NOMO-1 treated with dmso at 0.1 percent for 144 hours (cell line): ENCODE data around the gene TLR5.
"Not testable (repeated sequence)": the region's sequence is repeated elsewhere in the genome, so short reads cannot be mapped to it uniquely, and the experiment has no call there.

Source experiments
- DNase-seq: peaks from one replicate; lab custom pipeline; 2025; ENCODE audit not compliant: unreplicated experiment; lab: John Stamatoyannopoulos, UW

The TLR5 gene

DNA sequence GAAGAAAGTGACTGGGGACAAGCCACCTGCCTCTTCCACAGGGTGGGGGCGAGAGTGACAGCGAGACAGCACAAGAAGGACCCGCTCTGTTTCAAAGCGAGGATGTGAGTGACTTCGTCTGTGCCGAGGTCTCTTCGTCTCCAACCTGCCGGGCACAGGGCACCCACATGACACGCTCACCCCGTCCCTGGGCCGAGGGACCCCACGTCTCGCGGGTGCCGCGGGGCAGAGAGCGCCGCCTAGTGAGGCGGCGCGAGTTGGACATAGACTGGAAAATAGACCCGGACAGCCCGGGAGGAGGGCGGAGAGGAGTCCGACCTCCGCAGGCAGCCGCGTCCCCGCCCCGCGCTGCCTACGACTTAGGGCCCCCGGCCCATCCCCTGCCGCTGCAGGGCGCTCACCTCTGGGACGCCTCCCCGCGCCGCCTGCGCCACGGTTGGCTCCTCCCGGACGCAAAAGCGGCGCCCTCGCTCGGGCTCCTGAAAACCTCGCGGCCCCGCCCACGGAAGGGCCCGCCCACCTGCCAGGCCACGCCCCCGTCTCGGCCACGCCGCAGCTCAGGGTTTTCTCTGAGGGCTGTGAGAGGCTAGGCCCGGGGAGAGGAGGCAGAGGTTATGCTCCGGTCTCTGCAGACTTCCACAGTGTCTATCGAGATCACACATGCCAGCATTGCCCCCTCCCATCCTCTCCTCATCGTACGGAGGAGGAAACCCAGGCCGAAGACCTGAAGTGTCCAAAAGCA, at the start of gene TLR5:
Gene TLR5 (minus strand): TSS at position 454 of the 742 bp plus-strand sequence. CDS start 30,217 bp downstream, outside the sequence.
- peak; percentile 83 for DNase-seq

- peak; percentile 5 for DNase-seq
Observed at GRCh38 chr1:223189903-223190724, 47.1 kb upstream of the TLR5 start.

DNA sequence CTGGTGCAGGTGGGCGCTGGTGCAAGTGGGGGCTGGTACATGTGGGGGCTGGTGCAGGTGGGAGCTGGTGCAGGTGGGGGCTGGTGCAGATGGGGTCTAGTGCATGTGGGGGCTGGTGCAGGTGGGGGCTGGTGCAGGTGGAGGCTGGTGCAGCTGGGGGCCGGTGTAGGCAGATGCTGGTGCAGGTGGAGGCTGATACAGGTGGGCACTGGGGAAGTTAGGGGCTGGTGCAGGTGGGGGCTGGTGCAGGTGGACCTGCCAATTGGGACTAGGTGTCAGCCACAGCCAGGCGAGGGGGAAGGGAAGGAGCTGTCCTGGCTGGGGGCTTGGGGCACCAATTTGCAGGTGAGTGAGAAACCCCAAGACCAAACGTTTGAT, 46.5 kb upstream of the TLR5 start:
- no peak for DNase-seq

DNA sequence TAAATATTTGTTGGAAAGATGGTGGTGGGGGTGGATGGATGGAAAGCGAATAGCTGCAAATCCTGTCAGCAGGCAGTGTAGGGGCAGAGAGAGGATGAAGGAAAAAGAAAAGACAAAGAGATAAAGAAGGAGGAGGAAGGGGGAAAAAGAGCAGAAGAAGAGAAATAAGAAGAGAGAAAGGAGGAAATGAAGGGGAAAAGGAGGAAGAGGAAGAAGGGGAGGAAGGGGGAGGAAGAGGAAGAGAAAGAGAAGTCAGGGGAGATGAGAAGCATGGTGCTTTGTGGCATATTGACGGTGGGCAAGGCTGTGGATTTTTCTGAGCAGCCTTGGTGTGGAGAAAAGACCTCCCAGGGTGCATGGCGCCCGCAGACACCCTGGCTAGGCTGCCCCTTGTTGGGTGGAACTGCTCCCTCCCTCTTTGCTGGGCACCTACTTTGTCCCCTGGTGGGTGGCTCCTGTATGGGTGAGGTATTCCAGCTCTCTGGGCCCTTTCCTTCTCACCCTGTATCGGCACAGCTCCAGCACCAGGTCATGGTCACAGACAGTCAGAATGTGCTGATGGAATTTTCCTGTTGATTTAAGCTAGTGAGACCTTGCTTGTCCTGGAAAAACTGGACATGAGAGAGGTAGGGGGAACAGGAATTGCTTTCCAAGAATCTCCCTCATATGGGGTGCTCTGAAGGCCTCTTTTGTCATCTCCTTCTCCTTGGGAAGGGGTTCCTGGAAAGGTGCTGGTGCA, 45.7 kb upstream of the TLR5 start:
- DNase-seq = no peak

DNA sequence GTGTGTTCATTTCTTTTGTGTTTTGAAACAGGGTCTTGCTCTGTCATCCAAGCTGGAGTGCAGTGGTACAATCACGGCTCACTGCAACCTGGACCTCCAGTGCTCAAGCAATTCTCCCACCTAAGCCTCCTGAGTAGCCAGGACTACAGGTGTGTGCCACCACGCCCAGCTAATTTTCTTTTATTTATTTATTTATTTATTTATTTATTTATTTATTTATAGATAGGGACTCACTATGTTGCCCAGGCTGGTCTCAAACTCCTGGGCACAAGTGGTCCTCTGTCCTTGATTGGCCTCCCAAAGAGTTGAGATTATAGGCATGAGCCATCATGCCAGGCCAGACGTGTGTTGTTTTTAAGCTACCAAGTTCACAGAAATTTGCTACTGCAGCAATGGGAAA, 43.8 kb upstream of the TLR5 start:
- no peak for DNase-seq

DNA sequence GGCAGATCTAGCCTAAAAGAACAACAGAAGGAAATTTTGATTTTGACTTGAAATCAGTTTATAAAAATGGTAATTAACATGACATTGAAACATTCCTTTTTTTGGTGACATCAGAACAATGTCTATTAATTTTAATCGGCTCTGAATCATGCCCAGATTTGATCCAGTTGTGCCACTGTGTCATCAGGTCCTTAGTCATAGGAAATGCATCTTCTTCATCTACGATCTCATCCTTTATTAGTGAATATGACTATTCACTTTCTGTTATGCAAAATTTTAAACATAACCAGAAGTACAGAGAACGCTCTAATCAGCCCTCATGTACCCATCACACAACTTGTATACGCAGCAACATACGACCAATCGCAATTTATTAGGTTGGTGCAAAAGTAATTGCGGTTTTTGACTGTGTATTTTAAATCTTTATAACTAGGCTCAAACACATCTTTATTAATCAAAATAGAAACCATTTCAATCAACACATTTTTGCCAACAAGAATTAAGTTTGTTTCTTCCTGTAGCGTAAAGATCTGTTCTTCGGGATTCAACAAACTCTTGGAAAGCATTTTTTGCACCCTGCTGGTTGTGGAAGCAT, 40.3 kb upstream of the TLR5 start:
- no peak for DNase-seq

DNA sequence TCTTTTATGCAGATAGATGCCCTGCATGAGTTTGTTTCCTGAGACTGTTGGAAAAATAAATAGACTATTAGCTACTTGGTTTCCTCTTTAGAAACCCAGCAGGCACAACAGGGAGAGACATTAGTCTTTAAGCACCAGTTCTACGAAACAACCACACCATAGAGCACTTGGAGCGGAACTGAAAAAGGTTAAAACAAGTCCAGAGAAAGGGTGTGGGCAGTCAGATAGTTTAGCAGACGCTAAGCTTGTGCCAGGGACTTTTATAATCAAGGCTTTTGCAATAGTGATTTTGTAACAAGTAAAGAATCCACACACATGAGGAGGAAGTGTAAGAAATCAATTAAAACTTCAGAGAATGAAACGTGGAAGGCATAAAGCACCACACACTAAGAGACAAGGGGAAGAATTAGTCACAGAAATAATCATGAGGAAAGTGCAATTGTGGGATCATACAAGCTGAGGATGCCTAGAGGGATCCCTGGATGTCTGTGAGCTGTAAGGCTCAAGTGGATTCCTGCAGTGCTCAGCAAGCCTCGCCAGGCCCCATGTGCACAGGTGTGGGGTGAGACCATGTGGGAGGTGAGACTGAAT, 37.8 kb upstream of the TLR5 start:
- DNase-seq = peak; percentile 94

DNA sequence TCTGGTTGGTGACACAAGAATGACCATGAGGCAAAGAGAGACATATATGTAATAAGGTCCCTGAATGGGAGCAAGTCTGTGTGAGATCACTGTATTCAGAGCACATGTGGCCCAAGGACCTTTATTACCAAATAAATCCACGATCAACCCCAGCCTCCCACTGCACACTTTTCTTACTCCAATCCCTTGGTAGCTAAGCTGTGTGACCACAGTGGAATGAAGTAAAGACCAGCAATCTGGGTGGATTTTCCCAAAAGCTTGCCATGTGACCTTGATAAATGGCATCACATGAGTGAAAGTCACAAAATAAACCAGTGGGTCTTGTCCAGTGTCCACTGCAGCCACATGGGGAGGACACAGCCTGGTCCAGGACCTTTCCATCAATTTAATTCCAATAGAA, 36.7 kb upstream of the TLR5 start:
- DNase-seq = no peak

- DNase-seq = no peak
Observed at GRCh38 chr1:223179280-223179679, 36.2 kb upstream of the TLR5 start.

GRCh38 chr1:223177681-223178080, 34.6 kb upstream of the TLR5 start:
- DNase-seq = peak; percentile 61

GRCh38 chr1:223176437-223176836, 33.4 kb upstream of the TLR5 start:
- DNase-seq = no peak

DNA sequence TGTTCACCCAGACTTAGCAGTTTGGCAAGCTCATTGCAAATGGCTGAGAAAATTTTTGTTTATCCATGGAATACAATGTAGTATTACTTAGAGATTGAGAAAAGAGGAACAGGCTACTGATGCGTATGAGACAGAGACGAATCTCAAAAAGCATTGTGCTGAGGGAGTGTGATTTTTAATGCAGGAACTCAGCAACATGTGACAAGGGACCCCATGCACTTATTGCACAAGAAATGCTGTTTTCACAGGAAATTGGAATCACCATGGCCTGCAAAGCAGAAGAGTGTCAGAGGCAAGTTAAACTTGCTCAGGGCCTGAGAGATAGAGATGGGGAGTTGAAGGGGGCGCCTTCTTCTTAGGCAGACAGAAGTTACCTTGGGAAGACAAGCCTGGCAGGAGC, 32.6 kb upstream of the TLR5 start:
- peak; percentile 73 for DNase-seq

- DNase-seq = no peak
Observed at GRCh38 chr1:223175032-223175431, 32.0 kb upstream of the TLR5 start.

DNA sequence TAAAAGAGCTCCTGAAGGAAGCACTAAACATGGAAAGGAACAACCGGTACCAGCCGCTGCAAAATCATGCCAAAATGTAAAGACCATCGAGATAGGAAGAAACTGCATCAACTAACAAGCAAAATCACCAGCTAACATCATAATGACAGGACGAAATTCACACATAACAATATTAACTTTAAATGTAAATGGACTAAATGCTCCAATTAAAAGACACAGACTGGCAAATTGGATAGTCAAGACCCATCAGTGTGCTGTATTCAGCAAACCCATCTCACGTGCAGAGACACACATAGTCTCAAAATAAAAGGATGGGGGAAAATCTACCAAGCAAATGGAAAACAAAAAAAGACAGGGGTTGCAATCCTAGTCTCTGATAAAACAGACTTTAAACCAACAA, 26.4 kb upstream of the TLR5 start:
- not testable (repeated sequence) for DNase-seq

DNA sequence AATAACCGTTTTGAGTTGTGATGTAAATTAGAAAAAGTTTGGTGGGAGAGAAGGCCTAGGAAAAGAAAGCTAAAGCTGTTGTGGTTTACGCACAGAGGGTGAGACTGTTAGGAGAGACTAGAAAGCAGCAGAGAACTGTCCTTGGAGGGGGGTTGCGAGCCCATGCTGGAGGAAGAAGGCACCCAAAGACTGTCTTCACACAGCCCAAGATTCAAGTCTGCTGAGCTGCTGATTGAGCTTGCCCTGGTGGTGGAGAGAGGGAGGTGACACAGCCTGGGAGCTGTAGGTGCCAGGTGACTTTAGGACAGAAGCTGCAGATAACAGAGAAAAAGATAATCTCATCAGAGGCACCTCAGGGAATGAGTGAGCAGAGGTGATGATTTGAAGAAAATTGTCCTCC, 18.3 kb upstream of the TLR5 start:
- no peak for DNase-seq

GRCh38 chr1:223156343-223156742, 13.3 kb upstream of the TLR5 start:
- no peak for DNase-seq

DNA sequence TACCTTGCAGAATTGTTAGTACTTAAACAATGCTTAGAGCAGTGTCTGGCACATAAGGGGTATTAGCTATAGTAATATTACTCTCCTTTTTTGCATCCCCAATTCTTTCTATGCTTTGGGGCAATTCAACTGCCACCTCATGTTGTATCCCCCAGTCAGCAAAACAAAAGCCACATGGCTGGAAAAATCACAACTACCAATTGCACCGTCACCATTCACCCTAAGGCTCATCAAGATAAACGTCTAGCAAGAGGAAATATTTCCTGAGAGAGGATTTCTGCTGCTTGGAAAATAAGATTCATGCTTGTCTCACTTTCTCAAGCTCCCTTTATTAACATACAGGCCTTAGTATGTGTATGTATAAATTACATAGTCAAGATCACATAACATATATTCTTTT, 12.1 kb upstream of the TLR5 start:
- no peak for DNase-seq

DNA sequence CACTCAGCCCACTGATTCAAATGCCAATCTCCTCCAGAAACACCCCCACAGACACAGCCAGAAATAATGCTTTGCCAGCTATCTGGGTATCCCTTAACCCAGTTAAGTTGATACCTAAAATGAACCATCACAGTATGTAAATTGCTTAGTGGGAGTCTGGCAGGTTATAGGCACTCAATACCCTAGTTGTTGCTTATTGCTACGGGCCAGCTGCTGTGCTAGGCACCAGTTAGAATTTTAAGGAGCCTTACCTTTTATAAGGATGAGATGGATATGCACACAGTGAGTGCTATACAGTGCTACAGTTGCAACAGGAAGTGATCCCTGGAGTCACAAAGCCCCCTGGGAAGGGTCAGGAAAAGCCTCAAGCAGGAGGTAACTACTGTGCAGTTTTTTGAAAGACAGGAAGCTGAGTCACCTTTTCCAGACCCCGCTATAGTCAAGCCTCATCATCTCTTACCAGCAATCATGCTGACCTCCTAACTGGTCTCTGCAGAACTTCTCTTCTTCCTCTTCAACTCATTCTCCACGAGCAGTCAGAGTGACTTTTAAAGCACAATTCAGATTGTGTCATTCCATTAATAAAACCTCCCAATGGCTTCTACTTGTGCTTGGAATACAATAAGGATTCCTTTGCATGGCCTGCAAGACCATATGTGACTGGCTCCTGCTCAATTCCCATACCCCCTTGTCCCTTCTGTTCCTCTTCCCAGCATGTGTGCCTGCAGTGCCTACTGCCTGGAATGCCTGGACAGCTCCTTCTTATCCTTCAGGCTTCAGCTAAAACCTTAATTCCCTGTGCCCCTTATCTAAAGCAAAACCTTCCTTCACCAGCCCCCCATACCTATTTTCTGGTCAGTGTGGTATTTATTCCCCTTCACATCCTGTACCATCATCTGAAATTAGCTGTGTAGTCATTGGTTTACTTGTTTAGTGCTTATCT, 10.4 kb upstream of the TLR5 start:
- DNase-seq = peak; percentile 12

- DNase-seq = no peak
Observed at GRCh38 chr1:223152399-223152798, 9.4 kb upstream of the TLR5 start.

GRCh38 chr1:223150443-223150842, 7.4 kb upstream of the TLR5 start:
- DNase-seq = no peak
